Measurements from ENCODE around the gene TUBB4B.

- TF ChIP-seq CTCF (IDR thresholded peaks at IDR 0.05) (no peak), POLR2A (IDR thresholded peaks at IDR 0.05) (no peak)
These were observed 4.6 kb downstream of the TUBB4B start for GRCh38 chr9:137245450-137246421.
